Heart right ventricle (tissue), 16 donors: Measurements from ENCODE around the gene IDI1. TPM values are rescaled to one million over a fixed set of nuclear protein-coding genes. Genes with fewer than 3 reads are reported as not detected.
"Not testable (repeated sequence)": the region's sequence is repeated elsewhere in the genome, so short reads cannot be mapped to it uniquely, and the experiment has no call there.

Experiments used
- ATAC-seq, 8 donors: fragments of 200-7000 bp; cut with Tn5 transposase; one replicate each; pipeline ENCODE4 v1.9.1; 2020; ENCODE audit warnings: mild to moderate bottlenecking in 8 of 8, moderate library complexity in 8 of 8, moderate number of reproducible peaks in 1 of 8
- DNase-seq, 2 donors: peaks; one replicate each; pipeline ENCODE4 v3.0.0-alpha.2; 2020
- H3K27ac ChIP-seq, 10 donors: fragments of 200-600 bp; sonication (generic) in 2 of 10; one replicate each; pipeline versions ENCODE4 v1.5.0 to v1.8.0; 2020 to 2022; ENCODE audit warnings: mild to moderate bottlenecking in 3 of 10
- H3K27me3 ChIP-seq, 7 donors: fragments of 200-600 bp; one replicate each; pipeline ENCODE4 v1.8.0; 2021 to 2022; ENCODE audit warnings: mild to moderate bottlenecking in 2 of 7
- H3K36me3 ChIP-seq, 9 donors: fragments of 200-600 bp; sonication (generic) in 1 of 9; one replicate each; pipeline versions ENCODE4 v1.5.0 to v1.8.0; 2020 to 2022; ENCODE audit warnings: mild to moderate bottlenecking in 2 of 9
- H3K4me1 ChIP-seq, 9 donors: fragments of 200-600 bp; sonication (generic) in 1 of 9; one replicate each; pipeline versions ENCODE4 v1.5.0 to v1.8.0; 2020 to 2022; ENCODE audit warnings: mild to moderate bottlenecking in 4 of 9
- H3K4me3 ChIP-seq, 10 donors: fragments of 200-600 bp; sonication (generic) in 2 of 10; one replicate each; pipeline versions ENCODE4 v1.5.0 to v1.8.0; 2020 to 2022; ENCODE audit warnings: mild to moderate bottlenecking in 7 of 10, moderate library complexity in 2 of 10
- H3K9me3 ChIP-seq, 11 donors: fragments of 200-600 bp in 10 of 11; sonication (generic) in 2 of 11; one replicate each; pipeline versions ENCODE4 v1.5.0 to v1.8.0; 2013 to 2022; ENCODE audit warnings: mild to moderate bottlenecking in 2 of 11, control low read depth in 1 of 11, moderate library complexity in 1 of 11
- WGBS, 2 donors: extraction: QIAGEN DNeasy Blood & Tissue Kit; methylation state at CpG; one replicate each; pipeline ENCODE4 v1.1.7; 2013; ENCODE audit warnings: inconsistent platforms in 1 of 2; 5-methylcytosine and 5-hydroxymethylcytosine counted together
- intact Hi-C, 10 donors: fragments of 100-400 bp; cut with DNase I; formaldehyde crosslinking; loops; one replicate each; pipeline versions ENCODE4 v1.11.1 to v1.14.2; 2022
- polyA plus RNA-seq, 2 donors: library from polyadenylated mRNA; stranded (reverse); fragments of 200-250 nt; gene quantifications; one replicate each; pipeline ENCODE4 v1.2.3, GENCODE V29; 2013
- total RNA-seq, 10 donors: library from RNA; stranded (reverse); fragmentation: NEBNext Ultra II Directional in 3 of 10; extraction: Animal tissue kit (Norgen Biotek cat#: 25700) in 3 of 10; gene quantifications; one replicate each; pipeline versions ENCODE4 v1.2.1 to v1.2.4, GENCODE V29; 2021 to 2023
- TF ChIP-seq, protein P1 (sequence below), 9 donors: fragments of 200-600 bp; sonication (generic) in 2 of 9; IDR thresholded peaks; one replicate each; pipeline versions ENCODE4 v1.5.0 to v1.8.0; 2021 to 2022; ENCODE audit warnings: antibody characterized with exemption in 9 of 9, mild to moderate bottlenecking in 5 of 9, moderate library complexity in 1 of 9
- donor health status: Arrhythmogenic right ventricular cardiomyopathy.
- donor health status: ischemic (EF 13 %, LVEDD 7.1; RV severe dilation, severe dysfunction).
- donor health status: healthy with polysubstance abuse.
- donor health status: DM: no; HTN: yes; CAD: no.
- donor health status: DM: no; HTN: no; CAD: no.
- donor health status: ischemic (EF 25% LVEDD 6.9; RV normal size, moderate dysfunction).
- donor health status: ischemic (EF 25% LVEDD 5.7; RV mildly dilated, moderate dysfunction).
- donor health status: healthy.
- donor health status: DM: yes; HTN: yes; CAD: no.
- donor health status: Ischemic cardiomyopathy.
- donor health status: ischemic (EF 35%, LVEDD 5.7; RV mildly dilated, moderate dysfunction).
- donor health status: nonischemic (EF 11% LVEDD 7.7; RV severe dilation, severe dysfunction).
- donor health status: DM: yes; HTN: yes; CAD: no.
- donor health status: PGD.
- donor health status: ischemic (EF 29% LVEDD 5.4; RV normal size, mild dysfunction).
- donor health status: nonischemic (EF 23%, LVEDD 6.1; RV moderate dilation, normal function).

IDI1 gene
- total and polyA plus RNA-seq, 12 donors, result 8.9 to 26.0 (median 18.9) TPM

DNA sequence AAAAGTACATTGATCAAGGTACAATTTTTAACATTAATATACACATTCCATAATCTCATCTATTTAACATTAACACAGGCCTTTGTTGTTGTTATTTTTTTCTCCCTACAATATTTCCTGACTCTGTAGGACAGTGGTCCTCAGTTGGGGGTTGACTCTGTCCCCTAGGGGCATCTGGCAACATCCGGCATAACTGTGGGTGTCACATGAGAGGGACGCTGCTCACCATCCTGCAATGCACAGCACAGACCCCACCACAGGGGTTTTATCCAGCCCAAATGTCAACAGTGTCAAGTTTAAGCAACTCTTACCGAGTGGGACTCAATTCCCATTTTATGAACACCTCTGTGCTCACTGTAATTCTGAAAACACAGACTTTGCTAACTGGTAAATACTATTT lies 8.8 kb downstream of the IDI1 start:
- WGBS, 2 donors, result 71% methylated on average over 3 of the region's 3 CpGs
- TF ChIP-seq, protein P1, sequence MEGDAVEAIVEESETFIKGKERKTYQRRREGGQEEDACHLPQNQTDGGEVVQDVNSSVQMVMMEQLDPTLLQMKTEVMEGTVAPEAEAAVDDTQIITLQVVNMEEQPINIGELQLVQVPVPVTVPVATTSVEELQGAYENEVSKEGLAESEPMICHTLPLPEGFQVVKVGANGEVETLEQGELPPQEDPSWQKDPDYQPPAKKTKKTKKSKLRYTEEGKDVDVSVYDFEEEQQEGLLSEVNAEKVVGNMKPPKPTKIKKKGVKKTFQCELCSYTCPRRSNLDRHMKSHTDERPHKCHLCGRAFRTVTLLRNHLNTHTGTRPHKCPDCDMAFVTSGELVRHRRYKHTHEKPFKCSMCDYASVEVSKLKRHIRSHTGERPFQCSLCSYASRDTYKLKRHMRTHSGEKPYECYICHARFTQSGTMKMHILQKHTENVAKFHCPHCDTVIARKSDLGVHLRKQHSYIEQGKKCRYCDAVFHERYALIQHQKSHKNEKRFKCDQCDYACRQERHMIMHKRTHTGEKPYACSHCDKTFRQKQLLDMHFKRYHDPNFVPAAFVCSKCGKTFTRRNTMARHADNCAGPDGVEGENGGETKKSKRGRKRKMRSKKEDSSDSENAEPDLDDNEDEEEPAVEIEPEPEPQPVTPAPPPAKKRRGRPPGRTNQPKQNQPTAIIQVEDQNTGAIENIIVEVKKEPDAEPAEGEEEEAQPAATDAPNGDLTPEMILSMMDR (IDR thresholded peaks at IDR 0.05), result no peak
- H3K9me3 ChIP-seq, result no peaks in the 10 kb centered on the region
- H3K4me3 ChIP-seq, result no peak overlapping the region
- no peaks in the 10 kb centered on the region for H3K27me3 ChIP-seq
- H3K36me3 ChIP-seq, result peaks cover 0 to 77% (median 39%) of the 10 kb centered on the region in 9 donors
- peaks cover 0 to 26% (median 19%) of the 10 kb centered on the region in 9 donors for H3K4me1 ChIP-seq
- DNase-seq (no peak), ATAC-seq (no peak)
- intact Hi-C loops, result loop anchor here in 1 of 10 donors (10.0 kb wide), 1 partner anchor 105 kb away; the partner anchor contains the start of gene LARP4B
- no peak overlapping the region for H3K27ac ChIP-seq

DNA sequence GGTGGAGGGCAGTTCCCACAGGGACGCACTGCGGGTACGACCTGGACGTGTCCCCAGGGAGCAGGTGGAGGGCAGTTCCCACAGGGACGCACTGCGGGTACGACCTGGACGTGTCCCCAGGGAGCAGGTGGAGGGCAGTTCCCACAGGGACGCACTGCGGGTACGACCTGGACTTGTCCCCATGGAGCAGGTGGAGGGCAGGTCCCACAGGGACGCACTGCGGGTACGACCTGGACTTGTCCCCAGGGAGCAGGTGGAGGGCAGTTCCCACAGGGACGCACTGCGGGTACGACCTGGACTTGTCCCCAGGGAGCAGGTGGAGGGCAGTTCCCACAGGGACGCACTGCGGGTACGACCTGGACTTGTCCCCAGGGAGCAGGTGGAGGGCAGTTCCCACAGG lies 10.2 kb downstream of the IDI1 start:
- H3K36me3 ChIP-seq, result peaks cover 0 to 75% (median 39%) of the 10 kb centered on the region in 9 donors
- ATAC-seq, intact Hi-C loops, DNase-seq, H3K9me3 ChIP-seq, H3K27me3 ChIP-seq, H3K27ac ChIP-seq, H3K4me3 ChIP-seq: not testable (repeated sequence)
- H3K4me1 ChIP-seq, result peaks cover 0 to 13% (median 5%) of the 10 kb centered on the region in 9 donors
- 93 to 95% methylated on average over 6 to 8 of the region's 20 CpGs for WGBS, 2 donors

DNA sequence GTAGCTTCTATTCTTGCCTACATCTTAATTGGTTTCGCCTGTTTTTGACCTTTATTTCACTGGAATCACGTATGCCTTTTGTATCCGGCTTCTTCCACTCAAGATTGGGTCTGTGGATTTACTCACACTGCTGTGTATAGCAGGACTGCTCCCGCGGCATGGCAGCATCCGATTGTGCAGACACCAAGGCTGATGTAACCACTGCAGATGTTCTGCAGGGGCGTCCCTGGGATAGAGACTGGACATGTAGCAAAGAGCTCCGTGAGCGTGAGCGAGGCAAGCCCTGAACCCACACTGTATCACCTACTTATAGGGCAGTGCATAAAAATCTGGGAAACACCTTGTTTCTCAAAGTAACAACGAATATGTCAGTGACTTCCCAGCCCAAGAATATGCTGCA lies 11.8 kb downstream of the IDI1 start:
- TF ChIP-seq, protein P1 (IDR thresholded peaks at IDR 0.05), result no peak
- Histone ChIP-seq H3K4me1 (peaks cover 0 to 7% (median 0%) of the 10 kb centered on the region in 9 donors), H3K4me3 (no peak overlapping the region), H3K9me3 (no peaks in the 10 kb centered on the region), H3K36me3 (peaks cover 0 to 58% (median 26%) of the 10 kb centered on the region in 9 donors), H3K27ac (no peak overlapping the region), H3K27me3 (no peaks in the 10 kb centered on the region)
- no peak for ATAC-seq
- intact Hi-C loops, result no loop called here
- DNase-seq, result no peak
- 89 to 92% methylated on average over 11 of the region's 11 CpGs for WGBS, 2 donors

DNA sequence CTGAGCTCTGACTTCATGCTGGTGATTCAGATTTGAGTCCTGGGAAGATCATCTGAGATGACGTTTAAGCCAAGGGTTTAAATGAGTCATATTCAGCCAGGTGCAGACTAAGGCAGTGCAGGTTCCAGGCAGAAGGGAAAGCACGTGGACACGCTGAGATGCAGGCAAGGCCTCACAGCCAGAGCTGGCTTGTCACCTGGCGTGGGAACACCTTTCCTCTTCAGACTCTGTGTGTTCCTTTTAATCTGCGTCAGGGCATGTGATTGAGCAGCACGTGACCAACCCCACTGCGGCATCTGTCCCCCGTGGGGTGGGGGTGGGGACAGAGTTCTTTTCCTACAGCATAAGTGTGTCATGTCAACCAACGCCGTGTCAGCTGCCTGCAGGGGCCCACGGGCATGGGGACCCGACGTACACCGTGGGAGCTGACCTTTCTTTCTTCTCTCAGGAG lies 12.6 kb downstream of the IDI1 start:
- H3K9me3 ChIP-seq, result no peaks in the 10 kb centered on the region
- H3K27ac ChIP-seq, result no peak overlapping the region
- intact Hi-C loops, result no loop called here
- DNase-seq (no peak), ATAC-seq (peak in 2 of 8 donors; percentile 34 to 48)
- H3K4me1 ChIP-seq, result peaks cover 0 to 7% (median 0%) of the 10 kb centered on the region in 9 donors
- H3K36me3 ChIP-seq, result peaks cover 0 to 51% (median 21%) of the 10 kb centered on the region in 9 donors
- TF ChIP-seq, protein P1 (IDR thresholded peaks at IDR 0.05), result no peak
- H3K27me3 ChIP-seq, result no peaks in the 10 kb centered on the region
- no peak overlapping the region for H3K4me3 ChIP-seq
- 76 to 82% methylated on average over 14 of the region's 14 CpGs for WGBS, 2 donors

DNA sequence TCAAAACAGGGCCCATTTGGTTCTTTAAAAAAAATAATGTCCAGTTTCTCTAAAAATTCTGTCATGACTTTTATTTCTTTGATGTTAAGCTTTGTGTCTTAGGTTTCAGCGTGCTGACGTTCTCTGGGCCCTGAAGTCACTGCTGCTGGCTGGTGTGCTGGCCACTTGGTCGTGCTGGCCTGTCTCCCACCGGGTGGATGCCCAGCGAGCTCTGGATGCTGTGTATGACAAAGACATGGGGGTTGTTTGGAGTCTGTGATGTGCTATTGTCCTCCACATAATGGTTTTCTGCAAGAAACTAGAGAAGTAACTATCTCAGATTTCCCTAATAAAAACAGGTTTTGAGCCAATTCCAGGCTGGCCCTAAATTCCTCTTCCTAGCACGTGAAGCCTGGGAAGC lies 13.7 kb downstream of the IDI1 start:
- no peak for DNase-seq
- 79% methylated on average over 6 of the region's 6 CpGs for WGBS, 2 donors
- Histone ChIP-seq H3K9me3 (no peaks in the 10 kb centered on the region), H3K27ac (peak overlapping the region in 1 of 10 donors; percentile 38), H3K36me3 (peaks cover 0 to 39% (median 11%) of the 10 kb centered on the region in 9 donors), H3K4me3 (no peak overlapping the region), H3K4me1 (peaks cover 0 to 7% (median 0%) of the 10 kb centered on the region in 9 donors), H3K27me3 (no peaks in the 10 kb centered on the region)
- TF ChIP-seq, protein P1 (IDR thresholded peaks at IDR 0.05), result no peak
- ATAC-seq, result no peak
- intact Hi-C loops, result no loop called here
